ENCODE measurements around the gene COX7B2. TPM values are rescaled to one million over a fixed set of nuclear protein-coding genes. Genes with fewer than 3 reads are reported as not detected.

COX7B2 gene
- total and polyA plus RNA-seq, 9 of the 15 experiments (the other 6 are each of a cell fraction or from before 2014, with no cell fraction given) = 0.33 to 3.5 (median 0.67) TPM; not detected in 3

- H3K9me3 ChIP-seq (replicated peaks; ENCODE audit: control insufficient read depth, insufficient read depth, low read depth, low read length) = peaks cover 3% of the 10 kb centered on the region; the same call in 1 of the 2 replicates
- DNase-seq (ENCODE audit: extremely low read depth in 1 of 4, low spot score in 3 of 4) (no peak), FAIRE-seq (no peak), ATAC-seq (no peak)
- H3K27me3 ChIP-seq (ENCODE audit: control insufficient read depth in 2 of 2, insufficient read depth in 2 of 2, low read length in 2 of 2) = no peaks in the 10 kb centered on the region
- no peaks in the 10 kb centered on the region for H3K4me1 ChIP-seq (replicated peaks in 1 of 2; ENCODE audit: control insufficient read depth in 2 of 2, insufficient read depth in 2 of 2, low read length in 2 of 2)
- no peaks in the 10 kb centered on the region for H3K9me1 ChIP-seq (ENCODE audit: control insufficient read depth, insufficient read depth, low read length)
- WGBS (ENCODE audit: insufficient coverage, low coverage, missing lambda C conversion rate) = 11% methylated on average over 2 of the region's 2 CpGs
- H3K9ac ChIP-seq (ENCODE audit: insufficient read depth in 1 of 2, low read depth in 2 of 2, low read length in 2 of 2) = no peak overlapping the region
- no peak overlapping the region for H3K4me3 ChIP-seq
- TF ChIP-seq ZFP36 (IDR thresholded peaks at IDR 0.05; ENCODE audit: low read depth, low read length, partially characterized antibody) (no peak), MNT (conservative IDR thresholded peaks at IDR 0.05) (no peak)
- ChIA-PET POLR2A (no interaction called here), CTCF (ENCODE audit: low intra/inter-chr PET ratio) (no interaction called here)
- H3K4me2 ChIP-seq (ENCODE audit: insufficient read depth, low read length) = no peak overlapping the region
- no peaks in the 10 kb centered on the region for H4K20me1 ChIP-seq (replicated peaks; ENCODE audit: control insufficient read depth, insufficient read depth, low read length)
- intact Hi-C loops (cut with micrococcal nuclease) = no loop called here
- H3K27ac ChIP-seq (ENCODE audit: extremely low read depth, low read depth, low read length) = no peak overlapping the region
- H2AFZ ChIP-seq (ENCODE audit: low read depth, low read length) = no peak overlapping the region
- in situ Hi-C loops (cut with MboI) = no loop called here
- no peaks in the 10 kb centered on the region for H3K36me3 ChIP-seq (ENCODE audit: control insufficient read depth, insufficient read depth, low read length)
- no peaks in the 10 kb centered on the region for H3K79me2 ChIP-seq (ENCODE audit: control insufficient read depth, insufficient read depth, low read length)
- BruUV-seq (replicated peaks) = no TSS peak
Observed at GRCh38 chr4:46765465-46765864, 143.6 kb downstream of the COX7B2 start.

- BruUV-seq (replicated peaks) = no TSS peak
- 3% methylated on average over 3 of the region's 3 CpGs for WGBS (ENCODE audit: insufficient coverage, low coverage, missing lambda C conversion rate)
- in situ Hi-C loops (cut with MboI) = no loop called here
Observed at GRCh38 chr4:46730075-46730474, 179.0 kb downstream of the COX7B2 start.

More at GRCh38 chr4:46730075-46730474, 179.0 kb downstream of the COX7B2 start:
- CTCF ChIA-PET (ENCODE audit: low intra/inter-chr PET ratio) = no interaction called here
- Histone ChIP-seq H3K27me3 (ENCODE audit: control insufficient read depth in 2 of 2, insufficient read depth in 2 of 2, low read length in 2 of 2) (no peaks in the 10 kb centered on the region), H3K9ac (ENCODE audit: insufficient read depth in 1 of 2, low read depth in 2 of 2, low read length in 2 of 2) (no peak overlapping the region), H3K4me3 (no peak overlapping the region), H3K4me1 (replicated peaks in 1 of 2; ENCODE audit: control insufficient read depth in 2 of 2, insufficient read depth in 2 of 2, low read length in 2 of 2) (no peaks in the 10 kb centered on the region), H3K9me3 (replicated peaks; ENCODE audit: control insufficient read depth, insufficient read depth, low read depth, low read length) (no peaks in the 10 kb centered on the region), H3K27ac (ENCODE audit: extremely low read depth, low read depth, low read length) (no peak overlapping the region), H3K79me2 (ENCODE audit: control insufficient read depth, insufficient read depth, low read length) (no peaks in the 10 kb centered on the region), H3K36me3 (ENCODE audit: control insufficient read depth, insufficient read depth, low read length) (no peaks in the 10 kb centered on the region), H3K4me2 (ENCODE audit: insufficient read depth, low read length) (no peak overlapping the region), H4K20me1 (replicated peaks; ENCODE audit: control insufficient read depth, insufficient read depth, low read length) (no peaks in the 10 kb centered on the region), H3K9me1 (ENCODE audit: control insufficient read depth, insufficient read depth, low read length) (no peaks in the 10 kb centered on the region), H2AFZ (ENCODE audit: low read depth, low read length) (no peak overlapping the region)
- FAIRE-seq = no peak
- peak; percentile 30; the same call in 1 of the 2 replicates for TF ChIP-seq MAFG (tag; conservative IDR thresholded peaks at IDR 0.05)
- TF ChIP-seq MAFF (IDR thresholded peaks at IDR 0.05; ENCODE audit: low read length) = peak; percentile 55
- TF ChIP-seq SLC30A9 (CRISPR knock-in tag; IDR thresholded peaks at IDR 0.05) = no peak
- peak; percentile 41; the same call in 1 of the 2 replicates for TF ChIP-seq ZNF316 (IDR thresholded peaks at IDR 0.05)
- TF ChIP-seq MAFK (IDR thresholded peaks at IDR 0.05; ENCODE audit: low read length) = peak; percentile 52; the same call in 1 of the 2 replicates
- POLR2A ChIA-PET = no interaction called here
- intact Hi-C loops (cut with micrococcal nuclease) = no loop called here
- DNase-seq (ENCODE audit: extremely low read depth in 1 of 4, low spot score in 3 of 4) = no peak
- ATAC-seq = no peak
